ENCODE results near the gene SULT1C4.

DNA sequence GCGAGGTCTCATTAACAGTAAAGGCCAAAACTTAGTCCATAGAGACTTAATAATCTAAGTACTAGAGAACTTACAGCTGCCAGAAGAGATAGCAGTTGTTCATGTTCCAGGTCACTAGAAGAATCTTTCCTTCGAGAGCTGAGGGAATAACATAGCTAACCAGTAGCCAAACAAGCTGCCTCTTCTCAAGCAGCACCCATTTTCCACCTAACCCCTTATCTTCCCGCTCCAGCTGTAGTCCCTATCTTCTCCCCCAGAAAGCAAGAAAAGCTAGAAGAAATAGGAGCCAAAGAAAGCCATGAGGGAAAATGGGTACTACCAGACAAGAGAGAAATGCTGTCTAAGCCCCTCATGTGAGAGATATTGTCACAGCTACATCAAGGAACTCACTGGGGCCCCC, 24.0 kb downstream of the SULT1C4 start:
- no peak for TF ChIP-seq POLR2AphosphoS5 (IDR thresholded peaks at IDR 0.05)
- TF ChIP-seq, protein P1, sequence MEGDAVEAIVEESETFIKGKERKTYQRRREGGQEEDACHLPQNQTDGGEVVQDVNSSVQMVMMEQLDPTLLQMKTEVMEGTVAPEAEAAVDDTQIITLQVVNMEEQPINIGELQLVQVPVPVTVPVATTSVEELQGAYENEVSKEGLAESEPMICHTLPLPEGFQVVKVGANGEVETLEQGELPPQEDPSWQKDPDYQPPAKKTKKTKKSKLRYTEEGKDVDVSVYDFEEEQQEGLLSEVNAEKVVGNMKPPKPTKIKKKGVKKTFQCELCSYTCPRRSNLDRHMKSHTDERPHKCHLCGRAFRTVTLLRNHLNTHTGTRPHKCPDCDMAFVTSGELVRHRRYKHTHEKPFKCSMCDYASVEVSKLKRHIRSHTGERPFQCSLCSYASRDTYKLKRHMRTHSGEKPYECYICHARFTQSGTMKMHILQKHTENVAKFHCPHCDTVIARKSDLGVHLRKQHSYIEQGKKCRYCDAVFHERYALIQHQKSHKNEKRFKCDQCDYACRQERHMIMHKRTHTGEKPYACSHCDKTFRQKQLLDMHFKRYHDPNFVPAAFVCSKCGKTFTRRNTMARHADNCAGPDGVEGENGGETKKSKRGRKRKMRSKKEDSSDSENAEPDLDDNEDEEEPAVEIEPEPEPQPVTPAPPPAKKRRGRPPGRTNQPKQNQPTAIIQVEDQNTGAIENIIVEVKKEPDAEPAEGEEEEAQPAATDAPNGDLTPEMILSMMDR (IDR thresholded peaks at IDR 0.05): no peak
- no peak for TF ChIP-seq POLR2A (IDR thresholded peaks at IDR 0.05)
